H1 (cell line): ENCODE measurements around the gene CASP12. TPM values are rescaled to one million over a fixed set of nuclear protein-coding genes. Genes with fewer than 3 reads are reported as not detected.

Source experiments
- CTCF ChIA-PET: fragments of 300-600 bp; sonication (Branson Sonifier 250); formaldehyde crosslinking; loops from one replicate; lab custom pipeline; 2021; ENCODE audit not compliant: partially characterized antibody; lab: Charles Lee
- POLR2A ChIA-PET: fragments of 300-600 bp; sonication (Branson Sonifier 250); formaldehyde crosslinking; loops from one replicate; lab custom pipeline; 2021; ENCODE audit warnings: inconsistent platforms; ENCODE audit not compliant: partially characterized antibody; lab: Charles Lee
- DNase-seq, 2 experiments: peaks; one replicate each; pipeline versions ENCODE4 v3.0.0 to v3.0.0-alpha.2; 2010 to 2022; ENCODE audit warnings: low spot score in 2 of 2, low read depth in 1 of 2, mixed read lengths in 1 of 2
- FAIRE-seq: peaks from 2 replicates; lab custom pipeline; 2011; peaks lifted over from hg19 to GRCh38; lab: Jason Lieb, UNC
- H2AFZ ChIP-seq: 2 replicates; pipeline ENCODE4 v1.8.1; 2012; ENCODE audit warnings: low read length, inconsistent platforms
- H2AK5ac ChIP-seq: 2 replicates; pipeline ENCODE4 v1.6.1; 2013; ENCODE audit warnings: low read depth, low read length
- H2BK120ac ChIP-seq: replicated peaks from 2 replicates; pipeline ENCODE3; 2013; ENCODE audit warnings: low read depth, low read length, inconsistent platforms
- H2BK12ac ChIP-seq: 2 replicates; pipeline ENCODE4 v1.6.1; 2013; ENCODE audit warnings: low read depth, low read length
- H2BK15ac ChIP-seq: 2 replicates; pipeline ENCODE4 v1.6.1; 2013; ENCODE audit warnings: low read length
- H2BK20ac ChIP-seq: 2 replicates; pipeline ENCODE4 v1.6.1; 2013; ENCODE audit warnings: low read length
- H2BK5ac ChIP-seq: 2 replicates; pipeline ENCODE4 v1.6.1; 2013; ENCODE audit warnings: low read depth, low read length
- H3K14ac ChIP-seq: 2 replicates; pipeline ENCODE4 v1.6.1; 2013; ENCODE audit warnings: inconsistent platforms; ENCODE audit not compliant: insufficient read length
- H3K18ac ChIP-seq: 2 replicates; pipeline ENCODE4 v1.6.1; 2013; ENCODE audit warnings: low read length; ENCODE audit errors: extremely low read depth
- H3K23ac ChIP-seq: 2 replicates; pipeline ENCODE4 v1.6.1; 2013; ENCODE audit warnings: inconsistent platforms; ENCODE audit not compliant: insufficient read length
- H3K23me2 ChIP-seq: 2 replicates; pipeline ENCODE4 v1.6.1; 2013; ENCODE audit warnings: low read depth, low read length
- H3K27ac ChIP-seq: 2 replicates; pipeline ENCODE4 v1.6.1; 2011; ENCODE audit warnings: low read depth, low read length, inconsistent platforms
- H3K27me3 ChIP-seq, 4 experiments: replicated peaks in 1 of 4; 1 replicate in 1 of 4; 2 replicates in 3 of 4; pipeline versions ENCODE4 v1.6.1 to v1.8.1; 2011 to 2013; ENCODE audit warnings: low read length in 3 of 4, mild to moderate bottlenecking in 3 of 4, inconsistent platforms in 2 of 4, mixed read lengths in 2 of 4, moderate library complexity in 1 of 4; ENCODE audit not compliant: control insufficient read depth in 3 of 4, insufficient read depth in 3 of 4; ENCODE audit errors: extremely low read depth in 1 of 4
- H3K36me3 ChIP-seq, 4 experiments: 2 replicates each; pipeline versions ENCODE4 v1.6.1 to v1.8.1; 2011 to 2013; ENCODE audit warnings: mild to moderate bottlenecking in 4 of 4, low read length in 3 of 4, moderate library complexity in 2 of 4, control low read depth in 1 of 4, inconsistent platforms in 1 of 4; ENCODE audit not compliant: insufficient read depth in 4 of 4, control insufficient read depth in 2 of 4
- H3K4ac ChIP-seq: replicated peaks from 2 replicates; pipeline ENCODE3; 2013; ENCODE audit warnings: low read length, low read depth, mixed read lengths, inconsistent platforms; ENCODE audit not compliant: insufficient read length
- H3K4me1 ChIP-seq, 4 experiments: replicated peaks in 1 of 4; 1 replicate in 1 of 4; 2 replicates in 3 of 4; pipeline versions ENCODE4 v1.6.1 to v1.8.1; 2011 to 2013; ENCODE audit warnings: low read length in 3 of 4, inconsistent platforms in 2 of 4, mixed read lengths in 1 of 4; ENCODE audit not compliant: insufficient read depth in 4 of 4, control insufficient read depth in 3 of 4
- H3K4me2 ChIP-seq, 2 experiments: 2 replicates each; pipeline versions ENCODE4 v1.6.1 to v1.8.1; 2011 to 2013; ENCODE audit warnings: low read depth in 2 of 2, low read length in 2 of 2, control low read depth in 1 of 2, inconsistent platforms in 1 of 2, mild to moderate bottlenecking in 1 of 2; ENCODE audit not compliant: insufficient read depth in 1 of 2
- H3K4me3 ChIP-seq, 4 experiments: fragments of 200-600, 300-600 bp in 1 of 4; sonication (generic), shearing (Covaris generic), sonication (Bioruptor Twin) in 1 of 4; 2 replicates each; pipeline versions ENCODE4 v1.5.1 to v1.8.1; 2011 to 2016; ENCODE audit warnings: low read length in 4 of 4, low read depth in 3 of 4, control low read depth in 2 of 4, inconsistent platforms in 2 of 4, mild to moderate bottlenecking in 2 of 4, mixed read lengths in 1 of 4, moderate library complexity in 1 of 4; ENCODE audit not compliant: insufficient read depth in 2 of 4; ENCODE audit errors: extremely low read depth in 1 of 4
- H3K56ac ChIP-seq: replicated peaks from 2 replicates; pipeline ENCODE3; 2013; ENCODE audit warnings: low read depth, mild to moderate bottlenecking, mixed read lengths, low read length, inconsistent platforms; ENCODE audit not compliant: insufficient read length
- H3K79me1 ChIP-seq: 2 replicates; pipeline ENCODE4 v1.6.1; 2013; ENCODE audit warnings: low read depth, low read length, control low read depth
- H3K79me2 ChIP-seq, 2 experiments: 2 replicates each; pipeline versions ENCODE4 v1.6.1 to v1.8.1; 2012 to 2013; ENCODE audit warnings: low read length in 2 of 2, mild to moderate bottlenecking in 2 of 2, inconsistent platforms in 1 of 2; ENCODE audit not compliant: insufficient read depth in 2 of 2, control insufficient read depth in 1 of 2
- H3K9ac ChIP-seq, 4 experiments: replicated peaks in 1 of 4; 1 replicate in 1 of 4; 2 replicates in 3 of 4; pipeline versions ENCODE4 v1.6.1 to v1.8.1; 2011 to 2013; ENCODE audit warnings: low read depth in 3 of 4, low read length in 3 of 4, control low read depth in 2 of 4, mild to moderate bottlenecking in 2 of 4, moderate library complexity in 2 of 4, inconsistent platforms in 1 of 4; ENCODE audit errors: extremely low read depth in 1 of 4
- H3K9me3 ChIP-seq, 2 experiments: 2 replicates each; pipeline versions ENCODE4 v1.6.1 to v1.8.1; 2012 to 2013; ENCODE audit warnings: mild to moderate bottlenecking in 2 of 2, moderate library complexity in 2 of 2, control low read depth in 1 of 2, inconsistent platforms in 1 of 2, low read depth in 1 of 2, low read length in 1 of 2, mixed read lengths in 1 of 2; ENCODE audit not compliant: insufficient read depth in 2 of 2
- H4K20me1 ChIP-seq, 2 experiments: replicated peaks in 1 of 2; 2 replicates each; pipeline versions ENCODE3 to v1.8.1; 2011 to 2013; ENCODE audit warnings: inconsistent platforms in 2 of 2, low read length in 2 of 2, mild to moderate bottlenecking in 1 of 2; ENCODE audit not compliant: insufficient read depth in 2 of 2, control insufficient read depth in 1 of 2
- H4K5ac ChIP-seq: 2 replicates; pipeline ENCODE4 v1.6.1; 2013; ENCODE audit warnings: low read length, low read depth, mixed read lengths, inconsistent platforms; ENCODE audit not compliant: insufficient read length
- H4K8ac ChIP-seq: 2 replicates; pipeline ENCODE4 v1.8.0; 2013; ENCODE audit warnings: mild to moderate bottlenecking, moderate library complexity, low read length, inconsistent platforms; ENCODE audit not compliant: insufficient read depth; ENCODE audit errors: extremely low read depth
- H4K91ac ChIP-seq: replicated peaks from 2 replicates; pipeline ENCODE3; 2013; ENCODE audit warnings: low read length, mixed read lengths, inconsistent platforms; ENCODE audit not compliant: insufficient read length
- CHD2 ChIP-seq: IDR thresholded peaks from 2 replicates; pipeline ENCODE4 v1.6.1; 2012; ENCODE audit warnings: low read length, improper control_type of control experiment
- CTCF ChIP-seq, 3 experiments: IDR thresholded peaks; 1 replicate in 2 of 3; 2 replicates in 1 of 3; pipeline versions ENCODE4 v1.5.1 to v1.6.1; 2011; ENCODE audit warnings: low read length in 3 of 3, mild to moderate bottlenecking in 3 of 3, inconsistent platforms in 2 of 3, low read depth in 1 of 3, moderate library complexity in 1 of 3; ENCODE audit not compliant: insufficient read depth in 1 of 3; ENCODE audit errors: control extremely low read depth in 1 of 3
- KDM4A ChIP-seq: IDR thresholded peaks from one replicate; pipeline ENCODE4 v1.7.1; 2012; ENCODE audit warnings: low read depth, mild to moderate bottlenecking, moderate library complexity, low read length, inconsistent platforms; ENCODE audit not compliant: severe bottlenecking
- POLR2A ChIP-seq, 2 experiments: IDR thresholded peaks; 1 replicate in 1 of 2; 2 replicates in 1 of 2; pipeline ENCODE4 v1.6.1; 2011; ENCODE audit warnings: low read depth in 2 of 2, low read length in 2 of 2, mild to moderate bottlenecking in 2 of 2; ENCODE audit errors: control extremely low read depth in 1 of 2
- YY1 ChIP-seq: IDR thresholded peaks from 2 replicates; pipeline ENCODE4 v1.6.1; 2011; ENCODE audit warnings: low read depth, mild to moderate bottlenecking, low read length
- polyA plus RNA-seq, 7 experiments: library from polyadenylated mRNA; depleted of rRNA in 3 of 7; stranded (reverse) in 5 of 7; unstranded in 2 of 7; fragments of >200 nt in 5 of 7; fragments of 200-250 nt in 2 of 7; gene quantifications; 1 replicate in 5 of 7; 2 replicates in 1 of 7; 4 replicates in 1 of 7; pipeline versions ENCODE4 v1.2.1 to v1.2.3, GENCODE V29; 2011 to 2013; ENCODE audit warnings: missing spikeins in 2 of 7, mixed read lengths in 2 of 7
- total RNA-seq: library from RNA; stranded (reverse); fragmentation: NEBNext Ultra II Directional; extraction: Animal tissue kit (Norgen Biotek cat#: 25700); gene quantifications from 2 replicates; pipeline ENCODE4 v1.2.1, GENCODE V29; 2021

CASP12 gene
- total and polyA plus RNA-seq, 2 of the 8 experiments (the other 6 are each of a cell fraction or from before 2014, with no cell fraction given): not detected

DNA sequence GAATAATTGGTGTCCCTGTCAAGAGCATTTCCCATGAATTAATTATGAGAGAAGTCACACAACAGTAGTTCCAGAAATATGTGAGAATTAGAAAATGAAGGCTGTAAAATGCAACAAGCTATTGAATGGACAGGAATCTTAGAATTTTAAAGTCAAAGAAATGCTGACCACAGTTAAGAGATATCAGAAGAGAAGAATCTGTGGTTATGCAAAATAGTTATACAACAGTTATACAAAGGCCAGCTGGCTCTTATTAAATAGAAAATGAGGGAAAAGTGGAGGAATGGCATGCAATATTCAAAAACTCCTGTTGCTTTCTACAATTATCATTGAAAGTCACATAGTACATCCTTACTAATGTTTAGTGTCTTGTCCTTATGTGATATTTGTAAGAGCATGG lies 27.4 kb downstream of the CASP12 start:
- Histone ChIP-seq H3K18ac (no peak overlapping the region), H3K23me2 (no peaks in the 10 kb centered on the region), H2AFZ (no peak overlapping the region), H2BK12ac (no peak overlapping the region), H3K4me2 (no peak overlapping the region), H4K5ac (no peak overlapping the region), H3K4me1 (0 out of 7 replicates have a peak, but pooled peaks cover 0 to 2% (median 0%) of the 10 kb centered on the region in 4 experiments), H4K20me1 (no peaks in the 10 kb centered on the region), H3K14ac (no peak overlapping the region), H3K36me3 (no peaks in the 10 kb centered on the region), H4K8ac (no peak overlapping the region), H3K4me3 (no peak overlapping the region), H2BK120ac (no peak overlapping the region), H2AK5ac (no peak overlapping the region), H3K9me3 (peaks cover 0 to 2% of the 10 kb centered on the region in 2 experiments; a peak in 1 of 4 replicates), H2BK15ac (no peak overlapping the region), H2BK5ac (no peak overlapping the region), H3K23ac (no peak overlapping the region), H2BK20ac (no peak overlapping the region), H4K91ac (no peak overlapping the region), H3K27me3 (no peaks in the 10 kb centered on the region), H3K79me2 (no peaks in the 10 kb centered on the region), H3K79me1 (no peaks in the 10 kb centered on the region), H3K27ac (no peak overlapping the region), H3K56ac (no peak overlapping the region), H3K4ac (no peak overlapping the region), H3K9ac (no peak overlapping the region)
- ChIA-PET CTCF (interaction anchor here (0.7 to 1.5 kb wide), 2 partner anchors 9 to 57 kb away, joined by 3 to 6 read pairs; no protein-coding TSS in a partner anchor), POLR2A (interaction anchor here (0.6 kb wide), 1 partner anchor 103 kb away, joined by 3 read pairs; no protein-coding TSS in a partner anchor)
- no peak for DNase-seq
- FAIRE-seq: no peak
- TF ChIP-seq CHD2: no peak
- no peak for TF ChIP-seq POLR2A (IDR thresholded peaks at IDR 0.05; ENCODE audit: control extremely low read depth in 1 of 2, low read depth in 2 of 2, low read length in 2 of 2)
- no peak for TF ChIP-seq KDM4A
- no peak for TF ChIP-seq CTCF (IDR thresholded peaks at IDR 0.05; ENCODE audit: control extremely low read depth in 1 of 3, insufficient read depth in 1 of 3, low read depth in 1 of 3, low read length in 3 of 3)
- TF ChIP-seq YY1: no peak
